Measurements from ENCODE around the gene LRRC37A3.
"Not testable (repeated sequence)": the region's sequence is repeated elsewhere in the genome, so short reads cannot be mapped to it uniquely, and the experiment has no call there.

The LRRC37A3 gene

DNA sequence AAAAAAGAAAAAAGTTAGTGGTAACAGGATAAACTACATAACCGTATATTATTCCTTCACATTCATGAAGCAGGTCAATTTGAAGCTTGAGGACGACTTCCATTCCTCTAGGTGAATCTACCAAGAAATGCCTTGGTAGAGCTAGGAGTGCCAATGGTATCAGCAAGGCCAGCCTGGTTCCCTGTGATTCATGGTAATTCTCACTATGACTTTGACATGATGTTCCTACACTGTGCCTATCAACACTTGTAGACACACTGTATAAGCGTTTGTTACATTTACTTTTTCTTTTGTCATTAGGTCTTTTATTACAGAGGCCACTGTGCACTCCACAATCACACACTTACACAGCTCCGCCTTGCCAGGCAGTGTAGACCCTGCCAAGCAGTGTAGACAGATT is 7.2 kb upstream of the LRRC37A3 start:
- not testable (repeated sequence) for DNase-seq (ENCODE audit: low read depth)

DNA sequence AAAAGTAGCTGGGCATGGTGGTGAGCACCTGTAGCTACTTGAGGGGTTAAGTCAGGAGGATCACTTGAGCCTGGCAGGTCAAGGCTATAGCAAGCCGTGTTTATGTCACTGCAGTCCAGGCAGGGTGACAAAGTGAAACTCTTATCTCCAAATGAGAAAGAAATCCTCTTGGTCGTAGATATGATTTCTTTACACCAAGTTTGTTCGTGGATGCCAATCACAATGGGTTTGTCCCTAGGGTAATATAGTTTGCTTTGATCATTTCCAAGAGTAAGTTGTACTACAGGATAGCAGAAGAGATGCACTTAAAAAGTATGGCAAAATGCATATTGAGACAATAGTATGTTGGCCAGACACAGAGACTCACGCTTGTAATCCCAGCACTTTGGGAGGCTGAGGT is 6.0 kb upstream of the LRRC37A3 start:
- not testable (repeated sequence) for DNase-seq (ENCODE audit: low read depth)

- not testable (repeated sequence) for DNase-seq (ENCODE audit: low read depth)
Observed at GRCh38 chr17:64923051-64923568, 3.8 kb upstream of the LRRC37A3 start.

GRCh38 chr17:64920419-64921172 is 1.3 kb upstream of the LRRC37A3 start:
- DNase-seq (ENCODE audit: low read depth): peak; percentile 28

DNA sequence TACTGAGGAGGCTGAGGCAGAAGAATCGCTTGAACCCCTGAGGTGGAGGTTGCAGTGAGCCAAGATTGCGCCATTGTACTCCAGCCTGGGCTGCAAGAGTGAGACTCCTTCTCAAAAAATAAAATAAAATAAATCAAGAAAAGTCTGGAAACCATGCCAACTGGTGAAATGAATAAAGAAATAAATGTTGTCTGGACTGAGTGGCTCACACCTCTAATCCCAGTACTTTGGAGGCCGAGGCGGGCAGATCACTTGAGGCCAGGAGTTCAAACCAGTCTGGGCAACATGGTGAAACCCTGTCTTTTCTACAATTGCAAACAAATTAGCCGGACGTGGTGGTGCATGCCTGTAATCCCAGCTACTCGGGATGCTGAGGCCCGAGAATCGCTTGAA is 744 bp upstream of the LRRC37A3 start:
- peak; percentile 29 for DNase-seq (ENCODE audit: low read depth)

- DNase-seq (ENCODE audit: low read depth): peak; percentile 49
Observed at GRCh38 chr17:64918842-64919288, 413 bp downstream of the LRRC37A3 start.

- not testable (repeated sequence) for DNase-seq (ENCODE audit: low read depth)
Observed at GRCh38 chr17:64917540-64917939, 1.7 kb downstream of the LRRC37A3 start.

DNA sequence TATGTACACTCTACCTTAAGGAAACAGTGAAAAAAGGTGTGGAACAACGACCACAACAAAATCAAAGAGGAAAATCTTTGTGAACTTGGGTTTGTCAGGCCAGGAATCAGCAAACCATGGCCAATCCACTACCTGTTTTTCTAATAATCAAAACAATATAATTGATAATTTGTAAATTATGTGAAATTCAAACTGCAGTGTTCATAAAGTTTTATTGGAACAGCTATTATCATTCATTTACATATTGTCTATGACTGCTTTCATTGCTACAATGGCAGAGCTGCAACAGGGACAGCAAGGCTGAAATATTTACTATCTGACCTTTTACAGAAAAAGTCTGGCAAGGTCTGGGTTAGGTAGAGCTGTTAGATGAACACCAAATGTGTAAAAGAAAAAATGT is 4.0 kb downstream of the LRRC37A3 start:
- not testable (repeated sequence) for DNase-seq (ENCODE audit: low read depth)

DNA sequence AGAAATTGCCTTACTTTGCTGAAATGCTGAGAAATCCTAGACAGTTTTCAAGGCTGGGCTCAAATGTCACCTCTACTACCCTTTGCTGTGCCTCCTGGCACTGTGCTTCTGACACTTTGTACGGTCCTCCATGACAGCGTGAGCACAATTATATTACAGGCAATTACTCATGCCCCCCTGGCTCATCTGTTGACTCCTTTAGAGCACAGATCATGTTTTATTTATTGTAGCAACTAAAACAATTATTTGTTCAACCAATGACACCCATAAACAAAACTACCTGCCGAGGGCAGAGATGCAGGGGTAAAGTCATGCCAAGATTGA is 9.1 kb downstream of the LRRC37A3 start:
- not testable (repeated sequence) for DNase-seq (ENCODE audit: low read depth)

GRCh38 chr17:64909511-64910190 is 9.6 kb downstream of the LRRC37A3 start:
- DNase-seq (ENCODE audit: low read depth): not testable (repeated sequence)

GRCh38 chr17:64904069-64904468 is 15.2 kb downstream of the LRRC37A3 start:
- DNase-seq (ENCODE audit: low read depth): not testable (repeated sequence)

GRCh38 chr17:64897136-64897535 is 22.1 kb downstream of the LRRC37A3 start:
- DNase-seq (ENCODE audit: low read depth): not testable (repeated sequence)

GRCh38 chr17:64874210-64874609 is 45.1 kb downstream of the LRRC37A3 start:
- not testable (repeated sequence) for DNase-seq (ENCODE audit: low read depth)

GRCh38 chr17:64847504-64848466 is 71.5 kb downstream of the LRRC37A3 start:
- DNase-seq (ENCODE audit: low read depth): peak; percentile 74

GRCh38 chr17:64846892-64847291 is 72.4 kb downstream of the LRRC37A3 start:
- DNase-seq (ENCODE audit: low read depth): peak; percentile 32

DNA sequence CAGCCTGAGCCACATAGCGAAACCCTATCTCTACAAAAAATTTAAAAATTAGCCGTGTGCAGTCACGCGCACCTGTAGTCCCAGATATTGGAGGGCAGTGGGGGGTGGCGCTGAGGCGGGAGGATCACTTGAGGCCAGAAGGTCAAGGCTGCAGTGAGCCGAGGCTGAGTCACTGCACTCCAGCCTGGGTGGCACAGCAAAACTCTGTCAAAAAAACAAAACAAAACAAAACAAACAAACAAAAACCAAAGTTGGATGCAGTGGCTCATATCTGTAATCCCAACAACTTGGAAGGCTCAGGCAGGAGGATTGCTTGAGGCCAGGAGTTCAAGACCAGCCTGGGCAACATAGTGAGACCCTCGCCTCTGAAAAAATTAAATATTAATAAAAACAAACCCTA is 75.4 kb downstream of the LRRC37A3 start:
- not testable (repeated sequence) for DNase-seq (ENCODE audit: low read depth)

DNA sequence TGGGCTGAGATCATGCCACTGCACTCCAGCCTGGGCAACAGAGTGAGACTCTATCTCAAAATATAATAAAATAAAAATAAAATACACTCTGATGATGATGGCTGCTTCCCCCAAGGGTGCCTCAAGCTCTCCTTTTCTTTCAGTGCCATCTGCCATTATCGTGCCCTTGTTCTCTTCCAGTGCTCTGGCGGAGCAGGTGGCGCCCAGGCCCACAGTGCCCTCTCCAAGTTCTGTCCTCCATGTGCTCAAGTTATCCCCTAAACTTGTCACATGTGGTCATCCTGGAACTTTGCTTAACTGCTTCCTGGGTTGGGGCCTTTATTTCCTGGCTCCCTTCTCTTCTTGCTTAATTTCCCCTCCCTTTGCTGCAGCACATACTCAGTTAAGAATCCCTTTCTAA is 76.4 kb downstream of the LRRC37A3 start:
- DNase-seq (ENCODE audit: low read depth): not testable (repeated sequence)

DNA sequence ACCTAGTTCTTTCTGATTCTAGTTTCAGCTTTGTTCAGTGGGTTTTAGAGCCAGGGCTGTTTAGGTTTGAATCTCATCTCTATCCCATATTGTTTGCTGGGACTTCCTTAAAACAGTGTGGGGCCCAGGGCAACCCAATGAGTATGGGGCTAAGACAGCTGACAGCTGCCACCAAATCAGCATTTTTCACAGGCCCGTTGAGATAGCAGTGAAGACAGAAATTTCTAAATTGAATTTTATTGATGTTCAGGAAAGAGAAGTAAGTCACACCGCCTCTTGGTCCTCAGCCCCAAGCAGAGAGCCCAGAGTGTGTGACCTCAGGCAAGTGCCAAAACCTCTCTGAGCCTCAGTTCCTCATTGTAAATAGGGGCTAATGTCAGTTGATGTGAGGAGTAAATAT is 78.3 kb downstream of the LRRC37A3 start:
- DNase-seq (ENCODE audit: low read depth): not testable (repeated sequence)

GRCh38 chr17:64838513-64838912 is 80.8 kb downstream of the LRRC37A3 start:
- DNase-seq (ENCODE audit: low read depth): not testable (repeated sequence)

DNA sequence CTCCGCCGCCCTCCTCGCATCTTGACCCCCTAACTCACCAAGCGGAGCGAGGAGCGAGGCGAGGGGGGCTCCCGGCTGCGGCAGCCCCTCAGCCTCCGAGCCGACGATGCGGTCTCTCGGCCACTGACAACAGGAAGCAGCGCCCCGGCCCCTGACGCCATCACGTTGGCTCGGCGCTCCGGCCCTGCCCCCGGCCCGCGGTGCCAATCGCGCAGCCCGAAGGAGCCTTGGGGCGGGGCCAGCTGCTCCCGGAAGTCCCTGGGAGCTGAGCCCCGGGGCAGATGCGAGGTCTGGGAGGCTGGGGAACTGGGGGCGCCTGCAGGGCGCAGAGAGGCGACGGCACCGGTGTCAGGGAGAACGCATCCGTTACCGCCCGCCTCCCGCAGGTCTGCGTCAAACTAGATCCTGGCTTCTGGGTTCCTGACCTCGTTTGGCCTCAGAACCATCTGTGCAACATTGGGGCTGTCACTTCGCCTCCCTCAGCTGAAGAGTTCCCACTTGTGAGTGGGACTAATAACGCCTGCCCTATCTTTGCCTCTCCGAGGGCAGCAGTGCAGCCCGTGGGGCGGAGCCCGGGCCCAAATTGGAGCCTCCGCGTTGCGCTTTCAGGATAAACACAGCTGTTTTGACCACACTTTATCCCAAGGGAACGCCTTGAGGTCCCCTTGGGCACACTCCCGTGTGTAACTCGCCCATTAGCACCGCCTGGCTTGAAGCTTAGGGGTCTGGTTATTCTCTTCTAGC is 82.1 kb downstream of the LRRC37A3 start:
- peak; percentile 86 for DNase-seq (ENCODE audit: low read depth)

DNA sequence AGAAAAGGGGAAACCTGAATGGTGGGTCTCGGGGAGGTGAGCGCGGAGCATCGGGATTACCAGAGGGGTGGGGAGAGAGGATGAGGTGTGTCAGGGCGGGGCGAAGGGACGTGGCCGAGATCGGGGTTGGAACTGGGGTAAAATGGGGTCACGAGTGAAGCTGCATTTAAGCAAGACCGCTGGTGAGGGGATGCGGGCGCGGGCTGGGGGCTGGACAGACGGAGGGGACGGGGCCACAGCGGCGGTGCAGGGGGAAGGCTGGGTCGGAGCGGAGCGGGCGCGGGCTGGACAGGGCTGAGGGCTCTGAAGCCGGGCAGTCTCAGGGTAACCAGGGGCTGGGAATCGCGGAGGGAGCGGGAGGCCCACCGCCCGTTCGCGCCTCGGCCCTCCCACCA is 82.7 kb downstream of the LRRC37A3 start:
- DNase-seq (ENCODE audit: low read depth): peak; percentile 56
